Activated naive CD8-positive, alpha-beta T cell treated with anti-CD3 and anti-CD28 coated beads, Interleukin-2, amount 50 U/mL, for 24 hours (primary cell): ENCODE results near the gene HIPK2.

ENCODE experiments used
- ATAC-seq: fragments of 150-1000 bp; cut with Tn5 transposase; one replicate; pipeline ENCODE4 v1.10.0; 2021
- DNase-seq: peaks from one replicate; pipeline ENCODE4 v3.0.0; 2021
- H3K27ac Mint-ChIP-seq: one replicate; pipeline ENCODE4 v1.8.0; 2021; ENCODE audit warnings: mild to moderate bottlenecking, mixed read lengths
- H3K27me3 Mint-ChIP-seq: one replicate; pipeline ENCODE4 v1.8.0; 2021; ENCODE audit warnings: mixed read lengths
- H3K36me3 Mint-ChIP-seq: one replicate; pipeline ENCODE4 v1.8.0; 2021; ENCODE audit warnings: low read depth, mixed read lengths
- H3K4me1 Mint-ChIP-seq: one replicate; pipeline ENCODE4 v1.8.0; 2021; ENCODE audit warnings: mixed read lengths
- H3K4me3 Mint-ChIP-seq: one replicate; pipeline ENCODE4 v1.8.0; 2021; ENCODE audit warnings: mild to moderate bottlenecking, moderate library complexity, mixed read lengths
- H3K9me3 Mint-ChIP-seq: one replicate; pipeline ENCODE4 v1.8.0; 2021; ENCODE audit warnings: mixed read lengths

Gene HIPK2

GRCh38 chr7:139772115-139772514 lies 5.7 kb downstream of the HIPK2 start:
- DNase-seq (no peak), ATAC-seq (no peak)
- peak overlapping the region; percentile 12 for H3K27ac Mint-ChIP-seq
- peaks cover 11% of the 10 kb centered on the region for H3K36me3 Mint-ChIP-seq
- no peaks in the 10 kb centered on the region for H3K27me3 Mint-ChIP-seq
- no peak overlapping the region for H3K4me3 Mint-ChIP-seq
- no peaks in the 10 kb centered on the region for H3K9me3 Mint-ChIP-seq
- peaks cover 88% of the 10 kb centered on the region for H3K4me1 Mint-ChIP-seq

DNA sequence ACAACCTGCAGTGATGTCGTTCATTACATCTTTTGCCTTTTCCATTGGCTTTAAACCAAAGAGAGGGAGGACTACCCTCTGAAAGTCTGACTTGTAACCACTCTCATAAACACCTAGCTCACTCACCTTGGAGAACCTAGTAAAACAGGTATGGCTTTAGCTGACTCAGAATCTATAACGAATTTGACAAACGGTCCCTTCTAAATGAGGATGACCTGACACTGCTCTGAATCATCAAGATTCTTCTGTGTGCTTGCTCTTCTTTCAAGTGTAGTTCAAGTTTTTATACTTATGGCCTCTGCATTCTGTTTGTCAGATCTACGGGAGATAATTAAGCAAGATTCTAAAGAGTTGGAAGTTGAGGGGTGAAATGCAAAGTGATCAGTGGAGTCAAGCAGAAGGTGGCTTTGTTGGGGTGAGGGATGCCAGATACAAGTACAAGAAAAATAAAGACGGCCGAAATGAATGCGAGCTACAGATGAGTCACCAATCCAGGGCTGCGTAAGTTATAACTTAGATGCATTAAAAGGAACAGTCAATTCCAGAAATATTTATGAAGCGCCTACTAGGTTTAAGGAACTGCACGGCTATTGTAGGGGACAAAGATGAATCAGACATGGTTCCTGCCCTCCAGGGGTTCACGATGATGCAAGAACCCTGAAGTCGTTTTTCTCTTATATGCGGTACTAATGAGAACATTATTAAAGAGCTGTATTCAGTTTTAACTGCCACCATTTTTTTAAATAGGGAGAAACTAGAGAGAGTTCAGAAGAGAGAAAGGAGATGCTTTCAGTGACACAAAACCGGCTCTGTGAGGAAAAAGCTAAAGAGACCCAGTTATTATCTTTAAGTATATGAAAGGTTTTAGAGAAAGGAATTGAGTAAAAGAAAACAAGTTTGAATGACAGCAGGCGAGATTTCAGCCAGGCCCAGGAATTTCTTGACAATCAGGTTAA lies 6.5 kb downstream of the HIPK2 start:
- Mint-ChIP-seq H3K27me3 (no peaks in the 10 kb centered on the region), H3K4me1 (peaks cover 91% of the 10 kb centered on the region), H3K4me3 (no peak overlapping the region)

DNA sequence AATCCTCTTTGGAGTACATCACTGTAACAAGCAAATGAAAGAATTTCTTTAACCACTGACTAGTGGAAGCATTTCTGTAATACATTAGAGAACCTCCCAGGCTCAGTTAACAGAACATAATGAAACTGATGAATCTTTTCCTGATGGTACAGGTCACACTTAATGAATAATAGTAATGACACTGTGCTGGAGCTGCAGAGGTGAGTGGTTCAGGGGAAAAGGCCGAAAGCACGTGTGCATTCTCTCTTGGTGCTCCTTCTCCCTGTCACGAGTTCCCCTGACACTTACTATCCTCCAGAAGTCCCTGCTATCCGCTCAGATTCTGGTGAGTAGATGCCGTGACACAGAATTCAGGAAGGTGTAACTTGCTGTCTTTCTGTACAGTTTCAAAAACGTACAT lies 8.0 kb downstream of the HIPK2 start:
- no peak for DNase-seq
- Mint-ChIP-seq H3K9me3 (no peaks in the 10 kb centered on the region), H3K4me1 (peaks cover 85% of the 10 kb centered on the region), H3K4me3 (no peak overlapping the region), H3K36me3 (peaks cover 13% of the 10 kb centered on the region), H3K27me3 (no peaks in the 10 kb centered on the region), H3K27ac (peak overlapping the region; percentile 69)
- no peak for ATAC-seq

More for the DNA sequence above, 6.5 kb downstream of the HIPK2 start:
- no peak for DNase-seq
- Mint-ChIP-seq H3K9me3 (no peaks in the 10 kb centered on the region), H3K36me3 (peaks cover 11% of the 10 kb centered on the region), H3K27ac (peak overlapping the region; percentile 3)
- ATAC-seq: no peak

DNA sequence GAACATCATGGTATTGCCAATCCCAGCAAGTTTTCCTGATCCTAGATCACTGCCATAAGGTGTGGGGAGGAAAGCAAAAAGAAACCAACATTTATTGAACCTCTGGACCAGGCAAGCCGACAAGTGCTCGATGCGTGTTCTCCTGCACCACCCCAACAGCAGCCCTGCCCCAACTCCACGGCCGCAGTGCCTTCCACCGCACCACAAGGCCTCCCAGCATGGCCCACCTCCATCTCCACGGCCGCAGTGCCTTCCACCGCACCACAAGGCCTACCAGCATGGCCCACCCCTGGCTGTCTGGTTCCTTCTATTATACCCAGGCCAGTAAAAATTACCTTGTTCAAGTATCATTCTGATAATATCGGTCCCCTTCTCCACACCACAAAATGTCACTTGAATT lies 8.7 kb downstream of the HIPK2 start:
- Mint-ChIP-seq H3K9me3 (no peaks in the 10 kb centered on the region), H3K27me3 (no peaks in the 10 kb centered on the region), H3K36me3 (peaks cover 17% of the 10 kb centered on the region), H3K4me3 (no peak overlapping the region), H3K4me1 (peaks cover 82% of the 10 kb centered on the region), H3K27ac (peak overlapping the region; percentile 69)
- ATAC-seq (no peak), DNase-seq (no peak)

- no peaks in the 10 kb centered on the region for H3K9me3 Mint-ChIP-seq
- H3K36me3 Mint-ChIP-seq: peaks cover 17% of the 10 kb centered on the region
- H3K4me1 Mint-ChIP-seq: peaks cover 80% of the 10 kb centered on the region
- no peaks in the 10 kb centered on the region for H3K27me3 Mint-ChIP-seq
- H3K4me3 Mint-ChIP-seq: peak overlapping the region; percentile 40
- ATAC-seq (no peak), DNase-seq (no peak)
- peak overlapping the region; percentile 84 for H3K27ac Mint-ChIP-seq
These were observed 9.5 kb downstream of the HIPK2 start for GRCh38 chr7:139768249-139768824.

GRCh38 chr7:139767561-139767982 lies 10.2 kb downstream of the HIPK2 start:
- DNase-seq (no peak), ATAC-seq (peak; percentile 72)
- no peaks in the 10 kb centered on the region for H3K9me3 Mint-ChIP-seq
- peaks cover 16% of the 10 kb centered on the region for H3K36me3 Mint-ChIP-seq
- peaks cover 78% of the 10 kb centered on the region for H3K4me1 Mint-ChIP-seq
- H3K27me3 Mint-ChIP-seq: no peaks in the 10 kb centered on the region
- no peak overlapping the region for H3K4me3 Mint-ChIP-seq
- peak overlapping the region; percentile 84 for H3K27ac Mint-ChIP-seq

DNA sequence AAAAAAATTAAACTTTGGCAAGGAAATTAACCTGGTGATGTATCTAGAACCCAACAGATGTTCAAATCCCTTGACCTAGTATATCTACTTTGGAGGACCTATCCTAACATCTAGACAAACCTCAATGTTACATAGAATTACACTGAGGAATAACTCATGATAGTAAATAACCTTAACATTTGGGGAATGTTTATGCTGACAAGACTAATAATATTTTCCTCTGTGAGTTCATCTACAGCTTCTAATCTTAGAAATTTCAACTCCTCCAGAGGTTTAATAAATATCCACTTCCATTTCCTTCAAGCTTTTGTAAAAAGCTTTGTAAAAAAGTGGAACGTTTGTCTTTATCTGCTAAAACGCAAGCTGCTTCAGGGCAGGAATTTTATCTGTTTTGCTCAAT lies 12.7 kb downstream of the HIPK2 start:
- Mint-ChIP-seq H3K4me1 (peaks cover 71% of the 10 kb centered on the region), H3K27me3 (no peaks in the 10 kb centered on the region), H3K4me3 (no peak overlapping the region), H3K36me3 (peaks cover 14% of the 10 kb centered on the region), H3K27ac (no peak overlapping the region), H3K9me3 (no peaks in the 10 kb centered on the region)
- ATAC-seq (no peak), DNase-seq (no peak)

DNA sequence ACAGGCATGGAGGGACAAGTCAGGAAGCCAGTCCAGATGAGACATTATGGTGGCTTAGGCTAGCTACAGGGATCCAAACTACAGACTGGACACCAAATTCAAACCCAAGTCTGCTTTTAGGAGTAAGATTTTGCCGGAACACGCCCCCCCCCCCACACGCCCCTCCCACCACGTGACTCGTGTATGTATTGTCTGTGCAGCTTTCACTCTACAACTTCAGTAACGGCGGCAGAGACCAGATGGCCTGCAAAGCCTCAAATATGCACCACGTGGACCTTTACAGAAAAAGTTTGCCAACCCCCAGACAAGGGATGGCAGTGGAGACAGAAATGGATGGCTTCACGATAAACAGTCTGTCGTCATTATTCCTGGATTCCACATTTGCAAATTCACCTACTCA lies 14.5 kb downstream of the HIPK2 start:
- H3K4me3 Mint-ChIP-seq: no peak overlapping the region
- H3K27ac Mint-ChIP-seq: no peak overlapping the region
- DNase-seq (no peak), ATAC-seq (no peak)
- H3K9me3 Mint-ChIP-seq: no peaks in the 10 kb centered on the region
- H3K27me3 Mint-ChIP-seq: no peaks in the 10 kb centered on the region
- H3K4me1 Mint-ChIP-seq: peaks cover 68% of the 10 kb centered on the region
- peaks cover 8% of the 10 kb centered on the region for H3K36me3 Mint-ChIP-seq

DNA sequence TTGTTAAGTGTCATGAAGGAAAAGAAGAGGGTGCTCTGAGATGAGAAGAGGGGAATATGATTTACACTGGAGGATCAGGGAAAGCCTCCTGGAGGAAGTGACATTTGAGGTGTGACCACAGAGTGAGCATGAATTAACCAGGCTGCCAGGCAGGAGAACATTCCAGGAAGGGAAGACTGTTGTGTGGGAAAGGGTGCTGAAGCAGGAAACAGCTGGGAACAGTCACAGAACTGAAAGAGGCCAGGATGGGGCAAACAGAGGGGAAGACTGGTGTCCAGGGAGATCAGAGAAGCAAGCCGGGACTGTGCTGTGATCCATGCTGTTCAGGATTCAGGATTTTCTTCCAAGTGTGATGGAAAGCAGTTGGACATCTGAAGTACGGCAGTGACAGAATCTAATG lies 14.9 kb downstream of the HIPK2 start:
- DNase-seq (no peak), ATAC-seq (no peak)
- H3K4me3 Mint-ChIP-seq: no peak overlapping the region
- peaks cover 67% of the 10 kb centered on the region for H3K4me1 Mint-ChIP-seq
- H3K9me3 Mint-ChIP-seq: no peaks in the 10 kb centered on the region
- H3K27me3 Mint-ChIP-seq: no peaks in the 10 kb centered on the region
- H3K36me3 Mint-ChIP-seq: peaks cover 8% of the 10 kb centered on the region
- H3K27ac Mint-ChIP-seq: no peak overlapping the region

DNA sequence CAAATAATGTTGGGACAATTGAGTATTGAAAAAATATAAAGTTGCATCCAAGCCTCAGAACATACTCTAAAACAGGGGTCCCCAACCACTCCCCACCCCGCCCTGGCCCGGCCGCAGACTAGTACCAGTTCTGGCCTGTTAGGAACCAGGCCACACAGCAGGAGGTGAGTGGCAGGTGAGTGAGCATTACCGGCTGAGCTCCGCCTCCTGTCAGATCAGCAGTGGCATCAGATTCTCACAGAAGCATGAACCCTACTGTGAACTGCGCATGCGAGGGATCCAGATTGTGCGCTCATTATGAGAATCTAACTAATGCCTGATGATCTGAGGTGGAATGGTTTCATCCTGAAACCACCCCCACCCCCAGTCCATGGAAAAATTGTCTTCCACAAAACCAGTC lies 19.4 kb downstream of the HIPK2 start:
- ATAC-seq: no peak
- Mint-ChIP-seq H3K36me3 (peaks cover 4% of the 10 kb centered on the region), H3K4me1 (peaks cover 61% of the 10 kb centered on the region), H3K9me3 (no peaks in the 10 kb centered on the region), H3K4me3 (no peak overlapping the region), H3K27ac (peak overlapping the region; percentile 51), H3K27me3 (no peaks in the 10 kb centered on the region)
- no peak for DNase-seq

- peaks cover 4% of the 10 kb centered on the region for H3K36me3 Mint-ChIP-seq
- no peak overlapping the region for H3K27ac Mint-ChIP-seq
- ATAC-seq (no peak), DNase-seq (no peak)
- no peak overlapping the region for H3K4me3 Mint-ChIP-seq
- H3K4me1 Mint-ChIP-seq: peaks cover 63% of the 10 kb centered on the region
- no peaks in the 10 kb centered on the region for H3K9me3 Mint-ChIP-seq
- no peaks in the 10 kb centered on the region for H3K27me3 Mint-ChIP-seq
These were observed 19.8 kb downstream of the HIPK2 start for GRCh38 chr7:139757968-139758367.

DNA sequence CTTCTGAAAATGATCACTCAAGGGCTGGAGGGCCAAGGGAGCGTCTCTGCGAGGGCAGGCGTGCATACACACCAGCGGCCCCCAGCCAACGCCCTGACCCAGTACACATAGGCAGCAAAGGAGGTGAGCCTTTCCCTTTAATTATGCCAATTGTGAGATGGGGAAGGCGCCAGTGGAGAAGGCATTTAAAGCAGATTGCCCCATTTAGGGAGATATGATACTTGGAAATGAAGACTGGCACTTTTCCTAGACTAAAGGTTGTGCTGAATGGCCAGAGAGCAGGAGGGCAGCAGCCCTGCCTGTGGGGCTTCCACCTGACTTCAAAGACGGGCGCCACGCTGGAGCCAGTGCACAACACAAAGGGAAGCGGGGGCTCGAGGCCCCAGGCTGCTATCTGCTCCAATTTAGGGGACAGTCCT lies 24.1 kb downstream of the HIPK2 start:
- Mint-ChIP-seq H3K27me3 (no peaks in the 10 kb centered on the region), H3K9me3 (no peaks in the 10 kb centered on the region), H3K4me3 (no peak overlapping the region), H3K27ac (no peak overlapping the region), H3K36me3 (peaks cover 3% of the 10 kb centered on the region), H3K4me1 (peaks cover 64% of the 10 kb centered on the region)
- DNase-seq: no peak
- no peak for ATAC-seq

GRCh38 chr7:139753081-139753692 lies 24.6 kb downstream of the HIPK2 start:
- ATAC-seq: no peak

GRCh38 chr7:139752604-139753003 lies 25.2 kb downstream of the HIPK2 start:
- Mint-ChIP-seq H3K27ac (no peak overlapping the region), H3K4me1 (peaks cover 66% of the 10 kb centered on the region)
- DNase-seq: no peak

More at GRCh38 chr7:139753081-139753692, 24.6 kb downstream of the HIPK2 start:
- no peak for DNase-seq
- Mint-ChIP-seq H3K4me1 (peaks cover 65% of the 10 kb centered on the region), H3K9me3 (no peaks in the 10 kb centered on the region), H3K4me3 (no peak overlapping the region), H3K27ac (no peak overlapping the region), H3K36me3 (peaks cover 3% of the 10 kb centered on the region), H3K27me3 (no peaks in the 10 kb centered on the region)

DNA sequence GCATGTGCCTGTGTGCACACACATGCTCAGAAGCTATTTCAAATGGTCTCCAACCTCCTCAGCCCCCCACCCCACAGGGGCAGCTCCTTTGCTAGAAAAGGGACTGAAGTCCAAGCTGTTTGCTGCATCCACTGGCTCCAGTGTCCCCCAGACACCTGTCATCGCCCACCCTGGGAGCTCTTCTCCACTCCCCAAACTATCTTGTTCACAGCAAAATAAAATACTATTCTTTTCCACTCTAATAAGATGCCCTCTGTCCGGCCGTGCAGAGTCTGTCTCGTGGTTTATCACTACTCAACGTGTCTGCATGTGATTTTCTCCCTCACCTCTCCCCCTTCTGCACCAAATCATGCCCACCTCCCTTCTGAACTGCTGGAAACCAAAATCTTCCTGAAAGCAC lies 25.6 kb downstream of the HIPK2 start:
- DNase-seq (no peak), ATAC-seq (no peak)
- peaks cover 3% of the 10 kb centered on the region for H3K36me3 Mint-ChIP-seq
- H3K27me3 Mint-ChIP-seq: no peaks in the 10 kb centered on the region
- H3K4me1 Mint-ChIP-seq: peaks cover 66% of the 10 kb centered on the region
- H3K9me3 Mint-ChIP-seq: no peaks in the 10 kb centered on the region
- H3K4me3 Mint-ChIP-seq: no peak overlapping the region
- no peak overlapping the region for H3K27ac Mint-ChIP-seq

More at GRCh38 chr7:139752604-139753003, 25.2 kb downstream of the HIPK2 start:
- H3K4me3 Mint-ChIP-seq: no peak overlapping the region
- no peak for ATAC-seq
- no peaks in the 10 kb centered on the region for H3K9me3 Mint-ChIP-seq
- H3K36me3 Mint-ChIP-seq: peaks cover 3% of the 10 kb centered on the region
- H3K27me3 Mint-ChIP-seq: no peaks in the 10 kb centered on the region
